AG04450 (cell line): Measurements from ENCODE around the gene C10orf53. TPM values are rescaled to one million over a fixed set of nuclear protein-coding genes. Genes with fewer than 3 reads are reported as not detected.

Experiments used
- CTCF ChIA-PET: fragments of 300-600, 350-600 bp; formaldehyde crosslinking; extraction: SDS; loops from one replicate; lab custom pipeline; 2022; ENCODE audit warnings: antibody characterized with exemption, inconsistent platforms; lab: Charles Lee
- POLR2A ChIA-PET: fragments of 350-600 bp; formaldehyde crosslinking; extraction: SDS; loops from one replicate; lab custom pipeline; 2021; ENCODE audit warnings: antibody characterized with exemption, inconsistent platforms; lab: Yijun Ruan, JAX
- DNase-seq: peaks from one replicate; pipeline ENCODE4 v3.0.0-alpha.2; 2011; ENCODE audit warnings: low read depth, low spot score
- H3K27ac ChIP-seq: one replicate; pipeline ENCODE4 v1.5.1; 2012; ENCODE audit warnings: low read depth, low read length, control low read depth
- H3K27me3 ChIP-seq: one replicate; pipeline ENCODE4 v1.6.0; 2012; ENCODE audit warnings: low read length; ENCODE audit not compliant: control insufficient read depth, insufficient read depth
- H3K4me3 ChIP-seq: 2 replicates; pipeline ENCODE4 v1.5.1; 2011; ENCODE audit warnings: mild to moderate bottlenecking, low read depth, low read length, control low read depth
- H3K9me3 ChIP-seq: 2 replicates; pipeline ENCODE4 v1.5.1; 2012; ENCODE audit warnings: low read length; ENCODE audit not compliant: control insufficient read depth, insufficient read depth
- CTCF ChIP-seq: IDR thresholded peaks from 2 replicates; pipeline ENCODE4 v1.5.1; 2011; ENCODE audit warnings: low read depth, low read length, control low read depth, inconsistent platforms
- polyA plus RNA-seq: library from polyadenylated mRNA; depleted of rRNA; stranded (reverse); fragments of >200 nt; gene quantifications from 2 replicates; pipeline ENCODE4 v1.2.3, GENCODE V29; 2011

The C10orf53 gene
- polyA plus RNA-seq, 1 experiment, result not detected

GRCh38 chr10:49663596-49663995 is 15.9 kb upstream of the C10orf53 start:
- ChIA-PET CTCF (no interaction called here), POLR2A (no interaction called here)
- Histone ChIP-seq H3K27me3 (peaks cover 3% of the 10 kb centered on the region), H3K27ac (no peak overlapping the region), H3K9me3 (no peaks in the 10 kb centered on the region), H3K4me3 (no peak overlapping the region)
- TF ChIP-seq CTCF, result no peak
- no peak for DNase-seq

GRCh38 chr10:49664006-49664841 is 15.2 kb upstream of the C10orf53 start:
- ChIA-PET CTCF (no interaction called here), POLR2A (no interaction called here)
- Histone ChIP-seq H3K27me3 (peaks cover 3% of the 10 kb centered on the region), H3K27ac (no peak overlapping the region), H3K4me3 (no peak overlapping the region), H3K9me3 (no peaks in the 10 kb centered on the region)
- no peak for DNase-seq
- TF ChIP-seq CTCF, result no peak

GRCh38 chr10:49664842-49665355 is 14.6 kb upstream of the C10orf53 start:
- no peak overlapping the region for H3K4me3 ChIP-seq
- H3K27ac ChIP-seq, result no peak overlapping the region
- peaks cover 3% of the 10 kb centered on the region for H3K27me3 ChIP-seq
- no peaks in the 10 kb centered on the region for H3K9me3 ChIP-seq
- DNase-seq, result no peak
- POLR2A ChIA-PET, result no interaction called here
- TF ChIP-seq CTCF, result no peak
- CTCF ChIA-PET, result no interaction called here

GRCh38 chr10:49666054-49666615 is 13.3 kb upstream of the C10orf53 start:
- Histone ChIP-seq H3K4me3 (no peak overlapping the region), H3K27ac (no peak overlapping the region), H3K9me3 (no peaks in the 10 kb centered on the region), H3K27me3 (peaks cover 3% of the 10 kb centered on the region)
- DNase-seq, result no peak
- ChIA-PET CTCF (no interaction called here), POLR2A (no interaction called here)
- TF ChIP-seq CTCF, result no peak

- ChIA-PET CTCF (no interaction called here), POLR2A (no interaction called here)
- TF ChIP-seq CTCF, result no peak
- no peak overlapping the region for H3K4me3 ChIP-seq
- H3K27me3 ChIP-seq, result peaks cover 3% of the 10 kb centered on the region
- H3K9me3 ChIP-seq, result no peaks in the 10 kb centered on the region
- no peak overlapping the region for H3K27ac ChIP-seq
- DNase-seq, result no peak
Observed at GRCh38 chr10:49666685-49667084, 12.8 kb upstream of the C10orf53 start.
